Stimulated activated CD4-positive, alpha-beta T cell treated with anti-CD3 and anti-CD28 coated beads, Interleukin-15, amount 100 ng/mL, for 24 hours (primary cell): ENCODE data around the gene ANKRD6.

ENCODE experiments used
- DNase-seq: peaks from one replicate; pipeline ENCODE4 v3.0.0-alpha.2; 2020

The ANKRD6 gene

GRCh38 chr6:89566008-89566800 lies 133.3 kb downstream of the ANKRD6 start:
- DNase-seq, result no peak

GRCh38 chr6:89566930-89567629 lies 134.1 kb downstream of the ANKRD6 start:
- DNase-seq, result no peak

GRCh38 chr6:89567630-89568390 lies 134.9 kb downstream of the ANKRD6 start:
- DNase-seq, result no peak

- DNase-seq, result no peak
Measured at GRCh38 chr6:89574910-89575561, 142.1 kb downstream of the ANKRD6 start.

GRCh38 chr6:89575562-89575960 lies 142.6 kb downstream of the ANKRD6 start:
- no peak for DNase-seq

- DNase-seq, result no peak
Measured at GRCh38 chr6:89580997-89581666, 148.2 kb downstream of the ANKRD6 start.

GRCh38 chr6:89581689-89582088 lies 148.7 kb downstream of the ANKRD6 start:
- no peak for DNase-seq

- no peak for DNase-seq
Measured at GRCh38 chr6:89582669-89583325, 149.8 kb downstream of the ANKRD6 start.

- DNase-seq, result no peak
Measured at GRCh38 chr6:89583559-89583958, 150.6 kb downstream of the ANKRD6 start.

GRCh38 chr6:89584539-89584938 lies 151.6 kb downstream of the ANKRD6 start:
- no peak for DNase-seq

- DNase-seq, result no peak
Measured at GRCh38 chr6:89585154-89585553, 152.2 kb downstream of the ANKRD6 start.

GRCh38 chr6:89589297-89590025 lies 156.5 kb downstream of the ANKRD6 start:
- no peak for DNase-seq

GRCh38 chr6:89590133-89590532 lies 157.2 kb downstream of the ANKRD6 start:
- no peak for DNase-seq

GRCh38 chr6:89591745-89592144 lies 158.8 kb downstream of the ANKRD6 start:
- DNase-seq, result no peak

- DNase-seq, result no peak
Measured at GRCh38 chr6:89596056-89596455, 163.1 kb downstream of the ANKRD6 start.

- peak; percentile 9 for DNase-seq
Measured at GRCh38 chr6:89596484-89596883, 163.5 kb downstream of the ANKRD6 start.

GRCh38 chr6:89597372-89597771 lies 164.4 kb downstream of the ANKRD6 start:
- DNase-seq, result no peak

GRCh38 chr6:89597988-89598387 lies 165.0 kb downstream of the ANKRD6 start:
- no peak for DNase-seq

- no peak for DNase-seq
Measured at GRCh38 chr6:89599727-89600126, 166.8 kb downstream of the ANKRD6 start.

GRCh38 chr6:89602166-89602565 lies 169.2 kb downstream of the ANKRD6 start:
- DNase-seq, result no peak

GRCh38 chr6:89604653-89605052 lies 171.7 kb downstream of the ANKRD6 start:
- DNase-seq, result no peak
